Mammary epithelial cell (primary cell): ENCODE measurements around the gene TBRG4.

ENCODE experiments used
- EZH2 ChIP-seq: IDR thresholded peaks from 2 replicates; pipeline ENCODE4 v1.6.1; 2012; ENCODE audit warnings: low read length, inconsistent platforms, borderline replicate concordance
- TF ChIP-seq, protein P1 (sequence below), 2 donors: IDR thresholded peaks in 1 of 2; conservative IDR thresholded peaks in 1 of 2; 2 replicates each; pipeline ENCODE4 v1.5.1; 2011 to 2012; ENCODE audit warnings: inconsistent platforms in 2 of 2, low read length in 2 of 2, mild to moderate bottlenecking in 2 of 2, control low read depth in 1 of 2, low read depth in 1 of 2; ENCODE audit not compliant: insufficient read depth in 1 of 2; ENCODE audit errors: extremely low read depth in 1 of 2

DNA sequence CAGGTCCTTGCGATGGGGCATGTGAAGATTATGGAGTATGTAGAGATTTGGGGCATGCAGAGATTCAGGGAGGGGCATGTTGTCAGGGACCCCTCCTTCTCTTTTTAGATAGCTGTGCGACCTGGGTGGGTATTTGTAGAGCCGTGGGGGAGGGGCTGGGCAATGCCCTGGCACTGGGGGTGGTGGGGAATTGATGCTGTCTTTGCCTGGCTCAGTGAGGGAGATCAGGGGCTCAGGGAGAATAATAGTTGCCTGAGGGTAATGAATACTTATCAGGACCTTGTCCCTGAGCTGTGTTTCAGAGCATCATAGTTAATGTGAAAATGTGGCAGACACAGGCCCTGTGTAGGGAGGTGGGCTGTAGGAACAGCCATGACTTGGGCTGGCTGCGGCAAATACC, 49.6 kb upstream of the TBRG4 start:
- TF ChIP-seq, protein P1, sequence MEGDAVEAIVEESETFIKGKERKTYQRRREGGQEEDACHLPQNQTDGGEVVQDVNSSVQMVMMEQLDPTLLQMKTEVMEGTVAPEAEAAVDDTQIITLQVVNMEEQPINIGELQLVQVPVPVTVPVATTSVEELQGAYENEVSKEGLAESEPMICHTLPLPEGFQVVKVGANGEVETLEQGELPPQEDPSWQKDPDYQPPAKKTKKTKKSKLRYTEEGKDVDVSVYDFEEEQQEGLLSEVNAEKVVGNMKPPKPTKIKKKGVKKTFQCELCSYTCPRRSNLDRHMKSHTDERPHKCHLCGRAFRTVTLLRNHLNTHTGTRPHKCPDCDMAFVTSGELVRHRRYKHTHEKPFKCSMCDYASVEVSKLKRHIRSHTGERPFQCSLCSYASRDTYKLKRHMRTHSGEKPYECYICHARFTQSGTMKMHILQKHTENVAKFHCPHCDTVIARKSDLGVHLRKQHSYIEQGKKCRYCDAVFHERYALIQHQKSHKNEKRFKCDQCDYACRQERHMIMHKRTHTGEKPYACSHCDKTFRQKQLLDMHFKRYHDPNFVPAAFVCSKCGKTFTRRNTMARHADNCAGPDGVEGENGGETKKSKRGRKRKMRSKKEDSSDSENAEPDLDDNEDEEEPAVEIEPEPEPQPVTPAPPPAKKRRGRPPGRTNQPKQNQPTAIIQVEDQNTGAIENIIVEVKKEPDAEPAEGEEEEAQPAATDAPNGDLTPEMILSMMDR (conservative IDR thresholded peaks at IDR 0.05 in 1 of 2, IDR thresholded peaks at IDR 0.05 in 1 of 2; ENCODE audit: extremely low read depth in 1 of 2, insufficient read depth in 1 of 2, low read depth in 1 of 2, low read length in 2 of 2): no peak
- no peak for TF ChIP-seq EZH2
